SH-SY5Y (cell line): Measurements from ENCODE around the gene TYROBP.

Experiments used
- GATA2 ChIP-seq: IDR thresholded peaks from 2 replicates; pipeline ENCODE4 v1.6.1; 2011; ENCODE audit warnings: mild to moderate bottlenecking, low read depth, low read length
- GATA3 ChIP-seq: IDR thresholded peaks from 2 replicates; pipeline ENCODE4 v1.6.1; 2011; ENCODE audit warnings: low read depth, mild to moderate bottlenecking, low read length, moderate library complexity

TYROBP gene

DNA sequence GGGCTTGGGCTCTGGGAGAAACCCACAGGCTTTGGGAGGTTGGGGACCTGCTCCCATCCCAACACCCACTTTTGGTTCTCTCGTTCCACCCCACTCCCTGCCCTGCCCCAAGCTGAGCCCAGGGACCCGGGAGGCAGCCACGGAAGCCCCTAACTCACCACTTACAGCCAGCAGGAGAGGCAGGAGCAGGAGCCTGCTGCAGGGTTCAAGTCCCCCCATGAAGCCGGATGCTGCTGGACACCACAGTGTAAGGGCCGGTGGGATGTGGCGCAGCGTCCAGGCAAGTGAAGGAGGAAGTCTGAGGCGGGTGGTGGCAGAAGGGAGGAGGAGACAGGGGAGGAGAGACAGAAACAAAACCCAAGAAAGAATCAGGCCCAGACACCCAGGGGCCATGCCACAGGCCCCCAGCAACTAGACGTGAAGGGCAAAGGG, at the start of gene TYROBP:
TSS of gene TYROBP (minus strand) at position 286 of the 432 bp plus-strand sequence. CDS start at position 219, 67 bp downstream.
- TF ChIP-seq GATA2 (no peak), GATA3 (no peak)

DNA sequence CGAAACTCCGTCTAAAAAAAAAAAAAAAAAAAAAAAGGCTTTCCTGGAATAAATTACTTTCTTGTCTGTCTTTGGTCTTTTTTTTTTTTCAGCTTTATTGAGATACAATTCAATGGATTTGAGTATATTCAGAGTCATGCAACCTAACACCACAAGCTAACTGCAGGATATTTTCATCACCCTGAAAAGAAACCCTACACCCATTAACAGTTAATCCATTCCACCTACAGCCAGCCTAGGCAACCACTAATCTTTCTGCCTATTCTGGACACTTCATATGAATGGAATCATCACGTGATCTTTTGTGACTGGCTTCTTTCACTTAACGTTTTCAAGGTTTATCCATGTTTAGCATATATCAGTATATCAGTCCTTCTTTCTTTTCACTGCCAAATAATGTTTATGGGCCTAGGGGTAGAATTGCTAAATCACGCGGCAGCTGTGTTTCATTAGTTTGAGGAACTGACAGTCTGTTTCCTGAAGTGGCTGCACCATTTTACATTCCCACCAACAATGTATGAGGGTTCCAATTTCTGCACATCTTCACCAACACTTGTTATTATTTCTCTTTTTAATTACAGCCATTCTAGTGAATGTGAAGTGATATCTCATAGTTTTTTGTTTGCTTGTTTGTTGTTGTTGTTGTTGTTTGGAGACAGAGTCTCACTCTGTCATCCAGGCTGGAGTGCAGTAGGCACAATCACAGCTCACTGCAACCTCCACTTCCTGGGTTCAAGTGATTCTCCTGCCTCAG, 48.0 kb upstream of the TYROBP start:
- TF ChIP-seq GATA2 (no peak), GATA3 (no peak)

DNA sequence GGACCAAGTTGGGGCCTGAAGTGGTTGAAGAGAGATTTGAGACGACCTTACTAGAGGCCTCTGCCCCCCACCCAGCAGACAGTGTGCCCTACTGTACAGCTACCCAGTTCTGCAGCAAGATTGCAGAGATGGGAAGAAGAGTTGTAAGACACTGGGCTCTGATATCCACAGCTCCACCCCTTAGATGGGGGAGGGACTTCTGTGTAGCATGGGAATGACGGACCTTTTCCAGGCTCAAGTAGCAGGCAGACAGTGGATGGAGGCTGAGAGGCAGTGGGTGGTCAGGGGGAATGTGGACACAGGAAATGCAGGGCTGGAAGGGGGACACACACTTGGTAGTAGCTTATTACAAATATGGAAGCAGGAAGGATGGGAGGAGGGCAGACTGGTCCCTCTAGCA, 41.0 kb upstream of the TYROBP start:
- no peak for TF ChIP-seq GATA3
- TF ChIP-seq GATA2: no peak

DNA sequence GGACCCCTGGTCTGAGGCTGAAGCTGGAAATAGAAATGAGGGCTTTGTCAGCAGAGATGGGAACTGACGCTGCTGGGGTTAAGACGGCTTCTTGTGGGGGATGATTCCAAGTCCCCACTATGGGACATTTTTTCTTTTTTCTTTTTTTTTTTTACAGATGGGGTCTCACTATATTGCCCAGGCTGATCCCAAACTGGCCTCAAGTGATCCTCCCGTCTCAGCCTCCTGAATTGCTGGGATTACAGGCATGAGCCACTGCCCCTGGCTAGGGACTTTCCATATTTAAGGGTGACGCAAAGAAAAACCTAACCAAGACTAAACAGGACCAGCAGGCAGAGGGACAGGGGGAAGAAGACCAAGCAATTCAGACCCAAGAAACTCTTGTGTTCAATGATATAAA, 38.1 kb upstream of the TYROBP start:
- TF ChIP-seq GATA3 (no peak), GATA2 (no peak)

DNA sequence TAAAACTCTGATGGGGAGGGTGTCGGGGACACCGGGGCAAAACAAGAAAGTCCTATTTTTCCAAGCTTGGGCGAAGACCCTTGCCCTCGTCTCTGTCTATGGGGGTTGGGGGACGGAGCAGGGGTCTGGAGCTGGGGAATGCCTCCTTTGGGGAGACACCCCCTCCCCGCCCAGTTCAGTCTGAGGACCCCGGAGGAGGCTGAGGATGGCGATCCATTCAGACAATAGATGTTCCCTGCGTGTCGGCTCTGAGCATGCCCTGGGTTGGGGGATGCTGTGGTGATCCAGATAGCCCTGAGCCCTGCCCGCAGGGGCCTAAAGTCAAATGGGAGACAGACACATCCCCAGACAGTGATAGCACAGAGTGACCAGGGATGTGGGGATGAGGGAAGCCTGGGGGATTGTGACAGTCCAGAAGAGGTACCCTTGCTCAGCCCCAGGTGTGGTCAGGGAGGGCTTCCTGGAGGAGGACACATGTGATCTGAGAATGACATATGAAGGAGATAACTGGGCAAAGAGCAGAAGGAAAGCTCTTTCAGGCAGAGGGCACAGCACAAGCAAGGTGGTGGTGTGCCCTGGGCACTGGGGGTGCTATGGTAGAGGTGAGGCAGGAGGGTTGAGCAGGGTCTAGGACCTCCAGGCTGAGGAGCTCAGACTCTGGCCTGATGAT, 37.2 kb upstream of the TYROBP start:
- TF ChIP-seq GATA3 (no peak), GATA2 (no peak)

DNA sequence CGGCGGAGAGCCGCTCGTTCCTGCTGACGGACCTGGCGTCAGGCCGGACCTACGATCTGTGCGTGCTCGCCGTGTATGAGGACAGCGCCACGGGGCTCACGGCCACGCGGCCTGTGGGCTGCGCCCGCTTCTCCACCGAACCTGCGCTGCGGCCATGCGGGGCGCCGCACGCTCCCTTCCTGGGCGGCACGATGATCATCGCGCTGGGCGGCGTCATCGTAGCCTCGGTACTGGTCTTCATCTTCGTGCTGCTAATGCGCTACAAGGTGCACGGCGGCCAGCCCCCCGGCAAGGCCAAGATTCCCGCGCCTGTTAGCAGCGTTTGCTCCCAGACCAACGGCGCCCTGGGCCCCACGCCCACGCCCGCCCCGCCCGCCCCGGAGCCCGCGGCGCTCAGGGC, 36.5 kb upstream of the TYROBP start:
- TF ChIP-seq GATA3 (no peak), GATA2 (no peak)

DNA sequence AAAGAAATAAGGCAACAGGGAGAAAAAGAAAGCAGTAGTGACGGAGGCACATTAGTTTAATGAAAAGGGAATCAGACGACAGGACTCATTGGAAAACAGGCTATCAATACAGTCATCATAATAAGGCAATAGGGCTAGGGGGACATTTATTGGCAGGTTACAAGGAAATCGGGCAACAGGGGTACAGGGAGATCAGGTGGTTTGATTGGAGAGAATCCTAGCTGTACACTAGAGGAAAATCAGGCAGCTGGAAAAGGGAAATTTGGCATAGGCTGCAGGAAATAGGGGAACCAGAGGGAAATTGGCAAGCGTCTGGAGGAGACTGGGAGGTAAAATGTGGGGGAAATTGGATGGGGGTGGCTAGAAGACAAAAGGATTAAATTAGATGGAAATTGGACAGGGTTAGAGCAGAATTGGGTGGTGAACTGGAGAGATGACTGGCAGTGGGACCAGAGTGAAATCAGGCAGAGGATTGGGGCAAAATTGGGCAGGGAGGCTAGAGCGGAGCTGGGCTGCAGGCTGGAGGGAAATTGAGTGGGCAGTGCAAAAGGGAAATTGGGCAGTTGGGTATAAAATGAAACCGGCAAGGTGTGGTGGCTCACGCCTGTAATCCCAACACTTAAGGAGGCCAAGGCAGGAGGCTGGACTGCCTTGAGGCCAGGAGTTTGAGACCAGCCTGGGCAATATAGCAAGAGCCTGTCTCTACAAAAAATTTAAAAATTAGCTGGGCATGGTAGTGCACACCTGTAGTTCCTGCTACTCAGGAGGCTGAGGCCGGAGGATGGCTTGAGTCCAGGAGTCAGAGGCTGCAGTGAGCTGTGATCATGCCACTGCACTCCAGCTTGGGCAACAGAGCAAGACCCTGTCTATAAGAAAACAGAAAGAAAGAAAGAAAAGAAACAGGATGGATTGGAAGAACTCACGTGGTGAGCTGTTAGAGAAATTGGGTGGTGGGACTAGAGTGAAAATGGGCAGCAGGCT, 35.5 kb upstream of the TYROBP start:
- no peak for TF ChIP-seq GATA3
- no peak for TF ChIP-seq GATA2

DNA sequence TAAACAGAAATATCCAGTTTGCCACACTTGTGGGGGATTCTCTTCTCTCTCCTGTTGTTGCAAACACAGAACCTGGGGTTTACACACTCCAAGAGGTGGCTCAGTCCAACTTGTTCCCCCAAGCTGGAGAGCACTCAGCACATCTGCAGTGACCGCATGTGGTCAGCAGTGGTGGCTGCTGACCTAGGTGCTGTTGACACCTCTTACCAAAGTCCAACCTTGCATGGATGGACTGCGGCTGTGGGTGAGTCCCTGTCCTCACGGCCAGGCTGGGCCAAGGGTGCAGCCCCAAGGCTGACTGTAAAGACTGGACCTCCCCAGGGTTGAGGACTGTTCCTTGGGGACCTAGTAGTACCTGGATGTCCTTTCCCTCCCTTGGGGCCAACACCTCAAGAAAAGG, 34.1 kb upstream of the TYROBP start:
- TF ChIP-seq GATA2: no peak
- no peak for TF ChIP-seq GATA3

DNA sequence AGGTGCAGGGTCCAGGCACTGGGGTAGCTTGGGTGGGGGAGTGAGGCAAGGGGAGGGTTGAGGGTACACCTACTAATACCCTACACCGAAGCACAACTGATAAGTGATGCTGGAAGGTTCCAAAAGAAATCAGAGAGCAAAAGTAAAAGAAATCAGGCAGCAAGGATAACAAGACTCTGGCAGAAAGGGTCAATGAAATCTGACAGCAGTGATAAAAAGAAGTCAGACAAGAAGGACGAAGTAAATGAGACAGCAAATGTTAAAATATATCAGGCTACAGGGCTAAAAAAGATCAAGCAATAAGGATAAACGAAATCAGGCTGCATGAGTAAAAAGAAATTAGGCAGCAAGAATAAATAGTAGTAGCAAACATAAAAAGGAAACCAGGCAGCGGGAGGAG, 32.7 kb upstream of the TYROBP start:
- TF ChIP-seq GATA3: no peak
- TF ChIP-seq GATA2: no peak

DNA sequence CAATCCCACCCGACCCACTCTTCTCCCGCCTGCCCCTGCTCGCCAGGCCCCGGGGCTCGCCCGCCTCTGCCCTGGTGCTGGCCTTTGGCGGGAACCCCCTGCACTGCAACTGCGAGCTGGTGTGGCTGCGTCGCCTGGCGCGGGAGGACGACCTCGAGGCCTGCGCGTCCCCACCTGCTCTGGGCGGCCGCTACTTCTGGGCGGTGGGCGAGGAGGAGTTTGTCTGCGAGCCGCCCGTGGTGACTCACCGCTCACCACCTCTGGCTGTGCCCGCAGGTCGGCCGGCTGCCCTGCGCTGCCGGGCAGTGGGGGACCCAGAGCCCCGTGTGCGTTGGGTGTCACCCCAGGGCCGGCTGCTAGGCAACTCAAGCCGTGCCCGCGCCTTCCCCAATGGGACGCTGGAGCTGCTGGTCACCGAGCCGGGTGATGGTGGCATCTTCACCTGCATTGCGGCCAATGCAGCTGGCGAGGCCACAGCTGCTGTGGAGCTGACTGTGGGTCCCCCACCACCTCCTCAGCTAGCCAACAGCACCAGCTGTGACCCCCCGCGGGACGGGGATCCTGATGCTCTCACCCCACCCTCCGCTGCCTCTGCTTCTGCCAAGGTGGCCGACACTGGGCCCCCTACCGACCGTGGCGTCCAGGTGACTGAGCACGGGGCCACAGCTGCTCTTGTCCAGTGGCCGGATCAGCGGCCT, 32.1 kb upstream of the TYROBP start:
- no peak for TF ChIP-seq GATA3
- no peak for TF ChIP-seq GATA2

DNA sequence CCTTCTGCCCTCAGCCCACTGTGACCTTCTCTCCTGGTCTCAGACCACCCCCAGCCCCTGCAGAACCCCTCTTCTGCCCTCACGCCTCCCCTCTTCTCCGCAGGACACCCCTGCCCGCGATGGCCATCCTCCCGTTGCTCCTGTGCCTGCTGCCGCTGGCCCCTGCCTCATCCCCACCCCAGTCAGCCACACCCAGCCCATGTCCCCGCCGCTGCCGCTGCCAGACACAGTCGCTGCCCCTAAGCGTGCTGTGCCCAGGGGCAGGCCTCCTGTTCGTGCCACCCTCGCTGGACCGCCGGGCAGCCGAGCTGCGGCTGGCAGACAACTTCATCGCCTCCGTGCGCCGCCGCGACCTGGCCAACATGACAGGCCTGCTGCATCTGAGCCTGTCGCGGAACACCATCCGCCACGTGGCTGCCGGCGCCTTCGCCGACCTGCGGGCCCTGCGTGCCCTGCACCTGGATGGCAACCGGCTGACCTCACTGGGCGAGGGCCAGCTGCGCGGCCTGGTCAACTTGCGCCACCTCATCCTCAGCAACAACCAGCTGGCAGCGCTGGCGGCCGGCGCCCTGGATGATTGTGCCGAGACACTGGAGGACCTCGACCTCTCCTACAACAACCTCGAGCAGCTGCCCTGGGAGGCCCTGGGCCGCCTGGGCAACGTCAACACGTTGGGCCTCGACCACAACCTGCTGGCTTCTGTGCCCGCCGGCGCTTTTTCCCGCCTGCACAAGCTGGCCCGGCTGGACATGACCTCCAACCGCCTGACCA, 31.4 kb upstream of the TYROBP start:
- TF ChIP-seq GATA3 (no peak), GATA2 (no peak)

DNA sequence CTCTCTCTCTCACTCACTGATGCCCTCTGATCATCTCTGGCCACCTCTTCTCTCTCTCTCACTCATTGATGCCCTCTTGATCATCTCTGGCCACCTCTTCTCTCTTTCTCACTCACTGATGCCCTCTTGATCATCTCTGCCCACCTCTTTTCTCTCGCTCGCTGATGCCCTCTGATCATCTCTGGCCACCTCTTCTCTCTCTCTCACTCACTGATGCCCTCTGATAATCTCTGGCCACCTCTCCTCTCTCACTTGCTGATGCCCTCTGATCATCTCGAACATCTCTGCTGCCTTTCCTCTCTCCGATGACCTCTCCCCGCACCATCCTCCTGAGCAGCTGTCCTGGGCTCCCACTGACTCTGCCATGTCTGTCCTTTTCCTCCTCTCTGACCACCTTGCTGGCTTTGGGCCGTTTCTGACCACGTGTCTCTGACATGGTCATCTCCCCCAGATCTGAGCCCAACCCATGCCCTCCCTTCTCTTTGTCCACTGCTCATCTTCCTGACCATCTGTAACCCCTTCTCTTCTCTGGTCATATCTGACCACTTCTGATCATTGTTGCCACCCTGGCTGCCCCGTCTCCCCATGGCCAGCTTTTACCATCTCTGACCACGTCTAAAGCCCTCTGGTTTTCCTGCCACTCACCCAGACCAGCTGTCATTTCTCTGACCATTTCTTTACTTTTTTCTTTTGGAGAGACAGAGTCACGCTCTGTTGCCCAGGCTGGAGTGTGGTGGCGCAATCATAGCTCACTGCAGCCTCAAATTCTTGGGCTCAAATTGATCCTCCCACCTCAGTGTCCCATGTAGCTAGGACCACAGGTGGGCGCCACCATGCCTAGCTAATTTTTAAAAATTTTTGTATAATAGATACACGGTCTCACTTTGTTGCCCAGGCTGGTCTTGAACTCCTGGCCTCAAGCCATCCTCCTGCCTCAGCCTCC, 30.5 kb upstream of the TYROBP start:
- no peak for TF ChIP-seq GATA3
- no peak for TF ChIP-seq GATA2
